ENCODE results near the gene SPSB3. TPM values are rescaled to one million over a fixed set of nuclear protein-coding genes. Genes with fewer than 3 reads are reported as not detected.

SPSB3 gene
- 100 to 1,000 TPM in 1 of 2 donors, 10 to 100 TPM in 1; 69.1 to 126 TPM for polyA plus RNA-seq

- H3K27ac ChIP-seq (ENCODE audit: low read depth in 2 of 2, low read length in 1 of 2) = peak within 1 kb of the TSS; percentile 93 to 94
- peaks cover 0 to 40% of the 10 kb centered on the region in 2 donors for H3K36me3 ChIP-seq (ENCODE audit: control insufficient read depth in 2 of 2, insufficient read depth in 2 of 2, low read length in 1 of 2)
- H3K9me3 ChIP-seq (ENCODE audit: control insufficient read depth in 2 of 2, insufficient read depth in 1 of 2, low read depth in 1 of 2, low read length in 1 of 2) = peaks cover 0 to 2% of the 10 kb centered on the region in 2 donors
- peak within 1 kb of the TSS; percentile 78 to 84 for H3K4me3 ChIP-seq (ENCODE audit: low read depth in 1 of 2, low read length in 2 of 2)
- WGBS, 2 donors = 0% methylated on average over 85 to 102 of the region's 102 CpGs
- H3K27me3 ChIP-seq (ENCODE audit: control insufficient read depth in 1 of 2, insufficient read depth in 2 of 2, low read length in 2 of 2) = no peaks in the 10 kb centered on the region
- peaks cover 8 to 16% of the 10 kb centered on the region in 2 donors for H3K4me1 ChIP-seq (ENCODE audit: control insufficient read depth in 2 of 2, insufficient read depth in 2 of 2, low read length in 1 of 2)
These were observed at the start of gene SPSB3, which contains the start of gene NUBP2 for GRCh38 chr16:1782408-1783264. SPSB3 (minus strand) TSS chr16:1782571; CDS start chr16:1781483, 1,088 bp downstream. NUBP2 (plus strand) TSS chr16:1782960; CDS start chr16:1783021, 61 bp downstream.

GRCh38 chr16:1831186-1832075 is 49.1 kb upstream of the SPSB3 start:
- Histone ChIP-seq H3K27ac (ENCODE audit: low read depth in 2 of 2, low read length in 1 of 2) (no peak overlapping the region), H3K9me3 (ENCODE audit: control insufficient read depth in 2 of 2, insufficient read depth in 1 of 2, low read depth in 1 of 2, low read length in 1 of 2) (no peaks in the 10 kb centered on the region), H3K4me1 (ENCODE audit: control insufficient read depth in 2 of 2, insufficient read depth in 2 of 2, low read length in 1 of 2) (peaks cover 0 to 5% of the 10 kb centered on the region in 2 donors), H3K27me3 (ENCODE audit: control insufficient read depth in 1 of 2, insufficient read depth in 2 of 2, low read length in 2 of 2) (no peaks in the 10 kb centered on the region), H3K36me3 (ENCODE audit: control insufficient read depth in 2 of 2, insufficient read depth in 2 of 2, low read length in 1 of 2) (peaks cover 0 to 6% of the 10 kb centered on the region in 2 donors), H3K4me3 (ENCODE audit: low read depth in 1 of 2, low read length in 2 of 2) (no peak overlapping the region)
- 80 to 88% methylated on average over 19 of the region's 19 CpGs for WGBS, 2 donors

- H3K4me3 ChIP-seq (ENCODE audit: low read depth in 1 of 2, low read length in 2 of 2) = no peak overlapping the region
- peaks cover 0 to 12% of the 10 kb centered on the region in 2 donors for H3K4me1 ChIP-seq (ENCODE audit: control insufficient read depth in 2 of 2, insufficient read depth in 2 of 2, low read length in 1 of 2)
- 43 to 45% methylated on average over 3 of the region's 3 CpGs for WGBS, 2 donors
- no peaks in the 10 kb centered on the region for H3K9me3 ChIP-seq (ENCODE audit: control insufficient read depth in 2 of 2, insufficient read depth in 1 of 2, low read depth in 1 of 2, low read length in 1 of 2)
- H3K27me3 ChIP-seq (ENCODE audit: control insufficient read depth in 1 of 2, insufficient read depth in 2 of 2, low read length in 2 of 2) = no peaks in the 10 kb centered on the region
- peaks cover 0 to 6% of the 10 kb centered on the region in 2 donors for H3K36me3 ChIP-seq (ENCODE audit: control insufficient read depth in 2 of 2, insufficient read depth in 2 of 2, low read length in 1 of 2)
- H3K27ac ChIP-seq (ENCODE audit: low read depth in 2 of 2, low read length in 1 of 2) = peak overlapping the region in 1 of 2 donors; percentile 6
These were observed 47.8 kb upstream of the SPSB3 start for GRCh38 chr16:1830213-1830612.

- Histone ChIP-seq H3K27ac (ENCODE audit: low read depth in 2 of 2, low read length in 1 of 2) (no peak overlapping the region), H3K36me3 (ENCODE audit: control insufficient read depth in 2 of 2, insufficient read depth in 2 of 2, low read length in 1 of 2) (peaks cover 0 to 7% of the 10 kb centered on the region in 2 donors), H3K27me3 (ENCODE audit: control insufficient read depth in 1 of 2, insufficient read depth in 2 of 2, low read length in 2 of 2) (no peaks in the 10 kb centered on the region), H3K9me3 (ENCODE audit: control insufficient read depth in 2 of 2, insufficient read depth in 1 of 2, low read depth in 1 of 2, low read length in 1 of 2) (no peaks in the 10 kb centered on the region), H3K4me1 (ENCODE audit: control insufficient read depth in 2 of 2, insufficient read depth in 2 of 2, low read length in 1 of 2) (peaks cover 0 to 14% of the 10 kb centered on the region in 2 donors), H3K4me3 (ENCODE audit: low read depth in 1 of 2, low read length in 2 of 2) (peak overlapping the region in 1 of 2 donors; percentile 85)
- 58 to 69% methylated on average over 11 of the region's 11 CpGs for WGBS, 2 donors
These were observed 46.5 kb upstream of the SPSB3 start for GRCh38 chr16:1828645-1829410.

- Histone ChIP-seq H3K27ac (ENCODE audit: low read depth in 2 of 2, low read length in 1 of 2) (peak within 1 kb of the TSS; percentile 91 to 94), H3K9me3 (ENCODE audit: control insufficient read depth in 2 of 2, insufficient read depth in 1 of 2, low read depth in 1 of 2, low read length in 1 of 2) (no peaks in the 10 kb centered on the region), H3K36me3 (ENCODE audit: control insufficient read depth in 2 of 2, insufficient read depth in 2 of 2, low read length in 1 of 2) (peaks cover 0 to 16% of the 10 kb centered on the region in 2 donors), H3K4me1 (ENCODE audit: control insufficient read depth in 2 of 2, insufficient read depth in 2 of 2, low read length in 1 of 2) (peaks cover 0 to 14% of the 10 kb centered on the region in 2 donors), H3K27me3 (ENCODE audit: control insufficient read depth in 1 of 2, insufficient read depth in 2 of 2, low read length in 2 of 2) (no peaks in the 10 kb centered on the region), H3K4me3 (ENCODE audit: low read depth in 1 of 2, low read length in 2 of 2) (peak within 1 kb of the TSS; percentile 85 to 97)
- WGBS, 2 donors = 0% methylated on average over 95 to 104 of the region's 104 CpGs
These were observed 44.6 kb upstream of the SPSB3 start, which contains the start of the genes FAHD1 and HAGH for GRCh38 chr16:1826691-1827573. FAHD1 (plus strand) TSS chr16:1827206; CDS start chr16:1827239, 33 bp downstream. HAGH (minus strand) TSS chr16:1826825; CDS start chr16:1826787, 38 bp downstream.

- WGBS, 2 donors = 1 to 3% methylated on average over 42 to 96 of the region's 96 CpGs
- Histone ChIP-seq H3K27ac (ENCODE audit: low read depth in 2 of 2, low read length in 1 of 2) (peak overlapping the region; percentile 91 to 94), H3K27me3 (ENCODE audit: control insufficient read depth in 1 of 2, insufficient read depth in 2 of 2, low read length in 2 of 2) (no peaks in the 10 kb centered on the region), H3K36me3 (ENCODE audit: control insufficient read depth in 2 of 2, insufficient read depth in 2 of 2, low read length in 1 of 2) (peaks cover 0 to 17% of the 10 kb centered on the region in 2 donors), H3K9me3 (ENCODE audit: control insufficient read depth in 2 of 2, insufficient read depth in 1 of 2, low read depth in 1 of 2, low read length in 1 of 2) (no peaks in the 10 kb centered on the region), H3K4me3 (ENCODE audit: low read depth in 1 of 2, low read length in 2 of 2) (peak overlapping the region; percentile 85 to 97), H3K4me1 (ENCODE audit: control insufficient read depth in 2 of 2, insufficient read depth in 2 of 2, low read length in 1 of 2) (peaks cover 0 to 14% of the 10 kb centered on the region in 2 donors)
These were observed 43.7 kb upstream of the SPSB3 start for GRCh38 chr16:1825864-1826690.

- 54 to 61% methylated on average over 15 of the region's 15 CpGs for WGBS, 2 donors
- H3K4me1 ChIP-seq (ENCODE audit: control insufficient read depth in 2 of 2, insufficient read depth in 2 of 2, low read length in 1 of 2) = peaks cover 0 to 14% of the 10 kb centered on the region in 2 donors
- H3K4me3 ChIP-seq (ENCODE audit: low read depth in 1 of 2, low read length in 2 of 2) = peak overlapping the region; percentile 85 to 97
- no peaks in the 10 kb centered on the region for H3K9me3 ChIP-seq (ENCODE audit: control insufficient read depth in 2 of 2, insufficient read depth in 1 of 2, low read depth in 1 of 2, low read length in 1 of 2)
- no peaks in the 10 kb centered on the region for H3K27me3 ChIP-seq (ENCODE audit: control insufficient read depth in 1 of 2, insufficient read depth in 2 of 2, low read length in 2 of 2)
- H3K27ac ChIP-seq (ENCODE audit: low read depth in 2 of 2, low read length in 1 of 2) = peak overlapping the region in 1 of 2 donors; percentile 94
- peaks cover 0 to 23% of the 10 kb centered on the region in 2 donors for H3K36me3 ChIP-seq (ENCODE audit: control insufficient read depth in 2 of 2, insufficient read depth in 2 of 2, low read length in 1 of 2)
These were observed 43.1 kb upstream of the SPSB3 start for GRCh38 chr16:1825381-1825863.

Measured in esophagus (tissue), 2 donors.